ENCODE measurements around the gene IRAK1.
A peak's percentile ranks its signal among the peaks of the same experiment; 100 is the strongest.

The IRAK1 gene

GRCh38 chrX:154049209-154050112 lies 29.8 kb upstream of the IRAK1 start:
- TF ChIP-seq CTCF (conservative IDR thresholded peaks at IDR 0.05; ENCODE audit: low read length) = no peak
- DNase-seq (ENCODE audit: low read depth) = no peak
- H3K4me3 ChIP-seq (ENCODE audit: low read length) = no peak overlapping the region

GRCh38 chrX:154048398-154048797 lies 28.7 kb upstream of the IRAK1 start:
- H3K4me3 ChIP-seq (ENCODE audit: low read length) = no peak overlapping the region
- TF ChIP-seq CTCF (conservative IDR thresholded peaks at IDR 0.05; ENCODE audit: low read length) = no peak
- DNase-seq (ENCODE audit: low read depth) = no peak

- DNase-seq (ENCODE audit: low read depth) = no peak
- no peak for TF ChIP-seq CTCF (conservative IDR thresholded peaks at IDR 0.05; ENCODE audit: low read length)
- no peak overlapping the region for H3K4me3 ChIP-seq (ENCODE audit: low read length)
Observed at GRCh38 chrX:154046940-154047610, 27.4 kb upstream of the IRAK1 start.

GRCh38 chrX:154046031-154046781 lies 26.5 kb upstream of the IRAK1 start:
- peak; percentile 87 for DNase-seq (ENCODE audit: low read depth)
- TF ChIP-seq CTCF (conservative IDR thresholded peaks at IDR 0.05; ENCODE audit: low read length) = peak; percentile 38
- H3K4me3 ChIP-seq (ENCODE audit: low read length) = no peak overlapping the region

GRCh38 chrX:154044091-154044490 lies 24.4 kb upstream of the IRAK1 start:
- no peak for DNase-seq (ENCODE audit: low read depth)
- H3K4me3 ChIP-seq (ENCODE audit: low read length) = no peak overlapping the region
- no peak for TF ChIP-seq CTCF (conservative IDR thresholded peaks at IDR 0.05; ENCODE audit: low read length)

GRCh38 chrX:154043003-154043763 lies 23.5 kb upstream of the IRAK1 start:
- DNase-seq (ENCODE audit: low read depth) = peak; percentile 80
- no peak for TF ChIP-seq CTCF (conservative IDR thresholded peaks at IDR 0.05; ENCODE audit: low read length)
- no peak overlapping the region for H3K4me3 ChIP-seq (ENCODE audit: low read length)
